Measurements from ENCODE around the gene PPP3R1.
"Not testable (repeated sequence)": the region's sequence is repeated elsewhere in the genome, so short reads cannot be mapped to it uniquely, and the experiment has no call there.

PPP3R1 gene

DNA sequence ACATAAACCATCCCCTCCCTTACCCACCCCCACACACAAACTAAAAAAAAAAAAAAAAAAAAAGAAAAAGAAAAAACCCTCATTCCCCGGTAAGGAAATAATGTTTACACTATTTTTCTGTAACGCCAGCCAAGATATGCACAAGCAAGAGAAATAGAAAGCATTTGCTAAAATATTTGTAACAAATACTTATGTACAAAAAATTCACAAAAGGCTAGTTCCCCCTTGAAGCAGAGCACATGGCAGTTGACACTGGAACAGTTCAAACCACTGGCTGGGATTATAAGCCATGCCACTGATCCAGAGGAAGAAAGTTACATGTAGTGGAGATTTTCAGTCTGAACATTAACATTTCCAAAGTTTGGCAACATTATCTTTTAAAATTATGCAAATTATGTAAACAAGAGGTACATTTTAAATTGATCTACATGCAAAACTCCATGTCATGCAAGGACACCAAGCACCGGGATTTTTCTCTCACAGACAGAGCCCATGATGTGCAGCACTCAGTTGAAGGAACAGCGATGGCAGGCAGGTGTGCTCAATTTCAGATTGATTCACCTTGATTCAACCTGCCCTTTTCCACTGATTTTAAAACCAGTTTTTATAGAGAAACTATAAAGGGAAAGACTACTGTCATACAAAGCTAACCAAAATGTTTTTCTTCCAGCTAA, 73.2 kb downstream of the PPP3R1 start:
- TF ChIP-seq POLR2AphosphoS5 (IDR thresholded peaks at IDR 0.05; ENCODE audit: low read depth, low read length) (no peak), TAF1 (IDR thresholded peaks at IDR 0.05; ENCODE audit: borderline replicate concordance, low read depth, low read length) (no peak), POLR2A (IDR thresholded peaks at IDR 0.05; ENCODE audit: low read depth, low read length) (no peak)
- FAIRE-seq = no peak
- no peak for DNase-seq (ENCODE audit: insufficient read length)

DNA sequence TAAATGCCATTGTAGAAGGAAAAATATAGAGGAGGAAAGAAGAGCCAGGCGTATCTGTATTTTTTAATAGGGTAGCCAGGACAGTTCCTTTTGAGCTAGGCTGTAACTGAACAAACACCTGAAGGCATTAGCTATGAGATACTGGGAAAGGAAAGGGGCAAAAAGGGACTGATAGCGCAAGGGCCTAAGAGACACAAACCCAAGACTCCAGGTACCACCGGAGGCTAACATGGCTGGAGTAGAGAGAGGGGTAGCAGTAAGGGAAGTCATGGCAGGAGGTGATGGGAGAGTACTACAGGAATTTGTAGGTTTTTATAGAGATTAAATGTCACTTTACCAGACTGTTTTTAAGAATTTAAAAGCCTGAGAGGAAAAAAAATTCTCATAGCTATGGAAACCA, 73.9 kb downstream of the PPP3R1 start:
- no peak for TF ChIP-seq POLR2AphosphoS5 (IDR thresholded peaks at IDR 0.05; ENCODE audit: low read depth, low read length)
- no peak for TF ChIP-seq POLR2A (IDR thresholded peaks at IDR 0.05; ENCODE audit: low read depth, low read length)
- no peak for TF ChIP-seq TAF1 (IDR thresholded peaks at IDR 0.05; ENCODE audit: borderline replicate concordance, low read depth, low read length)
- no peak for FAIRE-seq

DNA sequence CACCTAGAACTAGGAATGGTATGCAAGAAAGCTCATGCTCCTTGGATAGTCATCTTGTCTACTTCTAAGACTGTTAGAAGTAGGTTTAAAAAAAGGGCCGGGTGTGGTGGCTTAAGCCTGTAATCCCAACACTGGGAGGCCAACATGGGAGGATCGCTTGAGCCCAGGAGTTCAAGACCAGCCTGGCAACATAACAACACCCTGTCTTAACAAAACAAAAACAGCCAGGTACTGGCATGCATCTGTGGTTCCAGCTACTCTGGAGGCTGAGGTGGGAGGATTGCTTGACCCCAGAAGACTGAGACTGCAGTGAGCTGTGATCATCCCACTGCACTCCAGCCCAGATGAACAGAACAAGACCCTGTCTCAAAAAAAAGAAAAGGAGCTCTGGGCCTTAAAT, 74.8 kb downstream of the PPP3R1 start:
- FAIRE-seq (no peak), DNase-seq (ENCODE audit: insufficient read length) (no peak)
- TF ChIP-seq TAF1 (IDR thresholded peaks at IDR 0.05; ENCODE audit: borderline replicate concordance, low read depth, low read length) = no peak
- no peak for TF ChIP-seq POLR2AphosphoS5 (IDR thresholded peaks at IDR 0.05; ENCODE audit: low read depth, low read length)
- TF ChIP-seq POLR2A (IDR thresholded peaks at IDR 0.05; ENCODE audit: low read depth, low read length) = no peak

More for the DNA sequence above, 73.9 kb downstream of the PPP3R1 start:
- no peak for DNase-seq (ENCODE audit: insufficient read length)

DNA sequence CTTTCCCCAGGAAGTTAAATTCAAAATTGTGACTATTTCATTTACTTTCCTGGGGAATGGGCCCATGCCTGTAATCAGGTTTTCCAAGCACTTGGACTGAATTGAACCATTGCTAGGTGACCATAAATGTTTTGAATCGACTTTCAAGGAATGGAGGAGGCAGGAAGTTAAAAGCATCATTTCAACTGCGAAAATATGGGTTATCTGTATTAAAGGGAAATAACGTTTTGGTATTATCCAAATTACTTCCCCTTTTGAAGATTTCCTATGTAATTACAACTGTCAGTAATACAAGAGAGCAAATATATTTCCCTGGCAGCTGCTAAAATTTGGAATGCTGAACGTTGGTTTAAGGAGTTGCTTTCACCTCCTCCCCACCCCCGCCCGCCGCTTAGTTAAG, 75.7 kb downstream of the PPP3R1 start:
- TF ChIP-seq TAF1 (IDR thresholded peaks at IDR 0.05; ENCODE audit: borderline replicate concordance, low read depth, low read length) (no peak), POLR2A (IDR thresholded peaks at IDR 0.05; ENCODE audit: low read depth, low read length) (no peak)
- DNase-seq (ENCODE audit: insufficient read length) = no peak
- FAIRE-seq = no peak

GRCh38 chr2:68175210-68175609, 77.1 kb downstream of the PPP3R1 start:
- DNase-seq (ENCODE audit: insufficient read length); FAIRE-seq: not testable (repeated sequence)

GRCh38 chr2:68172990-68173700, 79.2 kb downstream of the PPP3R1 start:
- DNase-seq (ENCODE audit: insufficient read length) (no peak), FAIRE-seq (no peak)

DNA sequence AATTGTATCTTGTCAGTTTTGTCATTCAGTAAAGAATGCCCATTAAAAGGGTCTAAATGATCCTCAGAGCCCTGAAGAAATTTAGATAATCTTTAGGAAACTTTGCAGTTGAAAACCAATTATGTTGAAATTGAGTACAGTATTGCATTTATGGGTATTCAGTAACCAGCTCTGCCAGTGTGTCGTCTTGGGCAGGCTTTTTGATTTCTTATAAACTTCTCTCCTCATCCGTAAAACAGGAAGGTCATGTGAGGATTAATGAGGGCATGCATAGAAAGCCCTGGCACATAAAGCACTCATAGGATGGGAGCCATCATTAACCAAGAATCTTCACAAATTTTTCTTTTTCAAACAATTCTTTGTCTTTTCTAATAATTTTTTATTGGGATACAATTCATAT, 79.8 kb downstream of the PPP3R1 start:
- TF ChIP-seq TAF1 (IDR thresholded peaks at IDR 0.05; ENCODE audit: borderline replicate concordance, low read depth, low read length) = no peak
- no peak for TF ChIP-seq POLR2A (IDR thresholded peaks at IDR 0.05; ENCODE audit: low read depth, low read length)
- no peak for TF ChIP-seq POLR2AphosphoS5 (IDR thresholded peaks at IDR 0.05; ENCODE audit: low read depth, low read length)
- DNase-seq (ENCODE audit: insufficient read length) (no peak), FAIRE-seq (no peak)

More at GRCh38 chr2:68172990-68173700, 79.2 kb downstream of the PPP3R1 start:
- TF ChIP-seq POLR2AphosphoS5 (IDR thresholded peaks at IDR 0.05; ENCODE audit: low read depth, low read length) (no peak), TAF1 (IDR thresholded peaks at IDR 0.05; ENCODE audit: borderline replicate concordance, low read depth, low read length) (no peak), POLR2A (IDR thresholded peaks at IDR 0.05; ENCODE audit: low read depth, low read length) (no peak)

DNA sequence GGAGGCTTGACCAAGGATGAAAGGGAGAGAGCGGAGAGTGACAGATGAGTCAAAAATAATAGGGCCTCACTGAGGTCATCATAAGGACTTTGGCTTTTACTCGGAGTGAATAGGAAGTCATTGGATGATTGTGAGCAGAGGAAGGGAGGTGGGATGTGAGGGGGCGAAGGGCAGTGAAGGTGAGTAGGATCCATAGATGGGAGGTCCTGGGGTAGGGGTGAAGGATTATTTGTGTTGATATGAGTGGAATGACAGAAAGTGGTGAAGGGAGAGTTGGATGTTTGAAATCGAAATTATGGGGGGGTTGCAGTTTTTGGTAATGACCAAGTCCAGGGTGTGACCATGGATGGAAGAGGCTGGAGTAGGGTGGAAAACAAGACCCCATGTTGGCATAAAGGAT, 80.6 kb downstream of the PPP3R1 start:
- TF ChIP-seq POLR2AphosphoS5 (IDR thresholded peaks at IDR 0.05; ENCODE audit: low read depth, low read length) (no peak), POLR2A (IDR thresholded peaks at IDR 0.05; ENCODE audit: low read depth, low read length) (no peak), TAF1 (IDR thresholded peaks at IDR 0.05; ENCODE audit: borderline replicate concordance, low read depth, low read length) (no peak)

GRCh38 chr2:68171146-68171545, 81.2 kb downstream of the PPP3R1 start:
- no peak for DNase-seq (ENCODE audit: insufficient read length)
- TF ChIP-seq POLR2AphosphoS5 (IDR thresholded peaks at IDR 0.05; ENCODE audit: low read depth, low read length) (no peak), POLR2A (IDR thresholded peaks at IDR 0.05; ENCODE audit: low read depth, low read length) (no peak)
- no peak for FAIRE-seq

More for the DNA sequence above, 80.6 kb downstream of the PPP3R1 start:
- DNase-seq (ENCODE audit: insufficient read length) (no peak), FAIRE-seq (no peak)

- FAIRE-seq = no peak
- no peak for DNase-seq (ENCODE audit: insufficient read length)
- no peak for TF ChIP-seq POLR2AphosphoS5 (IDR thresholded peaks at IDR 0.05; ENCODE audit: low read depth, low read length)
- no peak for TF ChIP-seq TAF1 (IDR thresholded peaks at IDR 0.05; ENCODE audit: borderline replicate concordance, low read depth, low read length)
- no peak for TF ChIP-seq POLR2A (IDR thresholded peaks at IDR 0.05; ENCODE audit: low read depth, low read length)
These were observed 83.0 kb downstream of the PPP3R1 start for GRCh38 chr2:68169308-68169707.

DNA sequence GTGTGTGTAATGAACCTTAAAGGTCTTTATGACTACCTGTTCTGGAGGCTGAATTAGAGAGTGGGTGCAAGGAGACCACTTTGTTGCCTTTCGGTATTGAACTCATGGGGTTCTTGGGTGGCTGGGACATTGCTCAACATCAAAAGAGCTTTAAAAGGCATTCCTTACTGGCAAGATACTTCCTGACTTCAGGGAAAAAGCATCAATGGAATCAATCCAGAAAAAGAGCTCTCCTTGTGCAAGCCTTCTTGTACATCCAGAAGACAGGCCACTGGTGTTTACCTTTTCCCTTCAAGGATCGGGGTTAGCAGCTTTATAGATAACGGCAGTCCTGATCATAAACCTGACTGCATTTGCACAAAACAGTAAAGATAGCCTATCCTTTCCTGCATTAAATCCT, 85.1 kb downstream of the PPP3R1 start:
- DNase-seq (ENCODE audit: insufficient read length) (no peak), FAIRE-seq (no peak)
- no peak for TF ChIP-seq POLR2A (IDR thresholded peaks at IDR 0.05; ENCODE audit: low read depth, low read length)
- TF ChIP-seq TAF1 (IDR thresholded peaks at IDR 0.05; ENCODE audit: borderline replicate concordance, low read depth, low read length) = no peak
- TF ChIP-seq POLR2AphosphoS5 (IDR thresholded peaks at IDR 0.05; ENCODE audit: low read depth, low read length) = no peak

DNA sequence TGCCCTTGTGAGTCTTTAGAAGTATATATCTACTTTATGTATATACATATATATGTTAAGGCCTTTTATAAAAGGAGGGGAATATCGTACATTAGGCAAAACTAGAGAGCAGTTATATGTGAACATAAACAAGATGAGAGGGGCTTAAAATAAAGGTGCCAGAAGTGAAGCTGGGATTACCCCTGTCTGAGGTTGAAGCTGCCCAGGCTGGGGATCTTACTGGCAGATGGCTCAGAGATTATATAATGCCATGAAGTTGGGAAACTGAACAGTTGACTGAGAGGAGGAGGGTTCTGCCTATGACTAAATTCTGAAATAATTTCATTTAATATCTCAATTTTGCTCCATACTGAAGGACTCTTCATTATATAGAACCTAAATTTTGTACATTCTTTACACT, 88.7 kb downstream of the PPP3R1 start:
- no peak for TF ChIP-seq TAF1 (IDR thresholded peaks at IDR 0.05; ENCODE audit: borderline replicate concordance, low read depth, low read length)
- TF ChIP-seq POLR2AphosphoS5 (IDR thresholded peaks at IDR 0.05; ENCODE audit: low read depth, low read length) = no peak
- no peak for TF ChIP-seq POLR2A (IDR thresholded peaks at IDR 0.05; ENCODE audit: low read depth, low read length)
- no peak for FAIRE-seq
- DNase-seq (ENCODE audit: insufficient read length) = no peak

Measured in GM12892 (cell line).